Naive B cell (primary cell): Measurements from ENCODE around the gene KIF23. TPM values are rescaled to one million over a fixed set of nuclear protein-coding genes. Genes with fewer than 3 reads are reported as not detected.
A peak's percentile ranks its signal among the peaks of the same experiment; 100 is the strongest.

Experiments
- ATAC-seq, 2 donors: fragments of 150-1000 bp; cut with Tn5 transposase; 2 replicates each; pipeline ENCODE4 v1.10.0; 2021; ENCODE audit warnings: low read depth in 2 of 2, mild to moderate bottlenecking in 2 of 2, moderate library complexity in 2 of 2
- DNase-seq: peaks from one replicate; pipeline ENCODE4 v3.0.0; 2022
- H3K27ac Mint-ChIP-seq, 6 donors: one replicate each; pipeline ENCODE4 v1.8.0; 2020 to 2022; ENCODE audit warnings: mild to moderate bottlenecking in 6 of 6, mixed read lengths in 6 of 6, moderate library complexity in 5 of 6, inconsistent platforms in 2 of 6
- H3K27me3 Mint-ChIP-seq, 3 donors: one replicate each; pipeline ENCODE4 v1.8.0; 2021 to 2022; ENCODE audit warnings: mixed read lengths in 3 of 3, mild to moderate bottlenecking in 1 of 3
- H3K36me3 Mint-ChIP-seq, 2 donors: one replicate each; pipeline ENCODE4 v1.8.0; 2020 to 2022; ENCODE audit warnings: mixed read lengths in 2 of 2, inconsistent platforms in 1 of 2, mild to moderate bottlenecking in 1 of 2
- H3K4me1 Mint-ChIP-seq, 3 donors: one replicate each; pipeline ENCODE4 v1.8.0; 2020 to 2022; ENCODE audit warnings: mixed read lengths in 3 of 3, inconsistent platforms in 1 of 3, mild to moderate bottlenecking in 1 of 3, moderate library complexity in 1 of 3
- H3K4me3 Mint-ChIP-seq, 8 donors: one replicate each; pipeline ENCODE4 v1.8.0; 2020 to 2022; ENCODE audit warnings: mild to moderate bottlenecking in 8 of 8, mixed read lengths in 8 of 8, moderate library complexity in 8 of 8, inconsistent platforms in 2 of 8
- H3K9me3 Mint-ChIP-seq, 7 donors: one replicate each; pipeline ENCODE4 v1.8.0; 2020 to 2022; ENCODE audit warnings: mixed read lengths in 7 of 7, mild to moderate bottlenecking in 5 of 7, inconsistent platforms in 2 of 7, moderate library complexity in 1 of 7
- polyA plus RNA-seq, 6 donors: library from polyadenylated mRNA; unstranded; fragments of 300-500 nt; fragmentation: Illumina TruSeq; gene quantifications; one replicate each; pipeline ENCODE4 v1.2.3, GENCODE V29; 2021; ENCODE audit warnings: low read depth in 6 of 6

KIF23 gene
- polyA plus RNA-seq, 6 donors from 2014 or later: 0.17 TPM; not detected in 5

DNA sequence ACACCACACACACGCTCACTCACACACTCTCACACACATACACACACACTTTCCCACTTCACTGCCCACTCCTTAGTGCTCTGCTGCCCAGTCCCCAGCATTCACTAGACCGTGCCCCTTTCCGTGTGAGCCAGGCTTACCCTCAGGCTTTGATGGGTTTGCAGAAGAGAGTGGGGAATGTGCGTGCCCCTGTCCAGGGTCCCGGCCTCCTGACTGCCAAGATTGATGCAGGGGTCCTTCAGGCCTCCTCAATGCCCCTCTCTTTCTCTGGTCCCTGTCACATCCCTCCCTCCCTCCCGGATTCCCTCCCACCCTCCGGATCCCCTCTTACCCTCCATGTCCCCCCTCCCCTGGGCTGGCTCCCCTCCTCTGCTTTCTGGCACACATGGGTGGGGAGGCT, 27.9 kb upstream of the KIF23 start:
- Mint-ChIP-seq H3K4me1 (no peaks in the 10 kb centered on the region), H3K36me3 (no peaks in the 10 kb centered on the region), H3K9me3 (no peaks in the 10 kb centered on the region), H3K27ac (no peak overlapping the region), H3K27me3 (peaks cover 2 to 5% (median 2%) of the 10 kb centered on the region in 3 donors), H3K4me3 (no peak overlapping the region)
- ATAC-seq (no peak), DNase-seq (no peak)

DNA sequence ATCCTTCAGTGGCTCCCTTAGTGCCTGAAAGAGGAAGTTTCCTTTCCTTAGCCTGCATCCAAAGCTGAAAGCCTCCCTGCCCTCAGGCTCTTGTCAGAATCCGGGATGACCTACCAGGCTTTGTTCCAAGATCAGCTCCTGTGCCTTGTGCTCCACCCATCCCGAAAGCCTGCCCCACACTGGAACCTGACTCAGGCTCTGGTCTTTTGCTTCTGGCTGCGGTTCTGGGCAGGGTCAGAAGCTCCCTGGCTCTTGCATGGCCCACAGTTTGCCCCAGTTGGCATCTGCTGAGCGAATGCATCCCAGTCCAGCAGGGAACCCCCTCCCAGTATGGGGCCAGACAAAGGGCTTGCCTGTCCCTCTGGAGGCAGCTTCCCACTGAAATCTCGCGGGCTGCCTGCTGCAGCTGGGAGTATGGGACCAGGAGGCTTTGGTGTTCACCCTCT, 25.9 kb upstream of the KIF23 start:
- Mint-ChIP-seq H3K4me3 (peak overlapping the region in 1 of 8 donors; percentile 60), H3K4me1 (no peaks in the 10 kb centered on the region), H3K9me3 (no peaks in the 10 kb centered on the region), H3K27me3 (peaks cover 5 to 8% (median 6%) of the 10 kb centered on the region in 3 donors), H3K36me3 (no peaks in the 10 kb centered on the region), H3K27ac (peak overlapping the region in 1 of 6 donors; percentile 48)
- ATAC-seq (no peak), DNase-seq (no peak)

DNA sequence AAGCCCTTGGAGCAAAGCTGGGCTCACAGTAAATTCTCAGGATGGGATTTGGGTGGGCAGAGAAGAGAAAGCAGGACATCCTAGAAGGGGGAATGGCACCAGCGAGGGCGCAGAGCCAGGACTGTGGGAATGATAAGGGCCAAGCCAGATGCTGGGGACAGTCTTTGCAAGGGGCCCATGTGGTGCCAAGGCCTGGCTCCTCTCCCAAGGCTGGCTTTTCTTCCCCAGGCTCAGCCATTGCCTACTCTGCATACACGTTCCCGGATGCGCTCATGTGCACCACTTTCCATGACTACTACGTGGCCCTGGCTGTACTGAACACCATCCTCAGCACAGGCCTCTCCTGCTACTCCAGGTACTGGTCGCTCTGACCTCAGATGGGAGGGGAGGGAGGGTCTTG, 24.7 kb upstream of the KIF23 start:
- peaks cover 2 to 6% (median 3%) of the 10 kb centered on the region in 3 donors for H3K4me1 Mint-ChIP-seq
- ATAC-seq: no peak
- no peak overlapping the region for H3K4me3 Mint-ChIP-seq
- H3K27ac Mint-ChIP-seq: no peak overlapping the region
- H3K36me3 Mint-ChIP-seq: no peaks in the 10 kb centered on the region
- DNase-seq: no peak
- peaks cover 6 to 8% (median 7%) of the 10 kb centered on the region in 3 donors for H3K27me3 Mint-ChIP-seq
- no peaks in the 10 kb centered on the region for H3K9me3 Mint-ChIP-seq

DNA sequence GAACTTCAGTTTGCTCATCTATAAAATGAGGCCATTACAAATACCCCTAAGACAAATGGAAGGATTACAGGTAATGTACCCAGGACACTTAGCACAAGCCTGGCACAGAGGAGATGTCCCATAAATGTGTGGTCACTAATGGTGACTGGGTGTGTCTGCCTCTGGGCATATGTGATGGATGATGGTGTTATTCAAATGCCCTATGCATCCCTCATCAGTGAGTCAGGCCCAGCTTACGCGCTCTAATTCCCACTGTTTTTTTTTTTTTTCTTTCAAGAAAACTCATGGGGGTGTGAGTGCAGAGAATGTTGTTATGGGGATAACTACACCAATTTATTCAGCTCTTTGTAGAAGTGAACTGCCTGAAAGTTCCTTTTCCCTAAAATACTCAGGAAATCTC, 23.6 kb upstream of the KIF23 start:
- Mint-ChIP-seq H3K4me1 (peaks cover 7 to 10% (median 9%) of the 10 kb centered on the region in 3 donors), H3K9me3 (no peaks in the 10 kb centered on the region), H3K27ac (no peak overlapping the region), H3K36me3 (no peaks in the 10 kb centered on the region), H3K27me3 (peaks cover 8 to 11% (median 9%) of the 10 kb centered on the region in 3 donors), H3K4me3 (no peak overlapping the region)
- no peak for ATAC-seq
- DNase-seq: no peak

DNA sequence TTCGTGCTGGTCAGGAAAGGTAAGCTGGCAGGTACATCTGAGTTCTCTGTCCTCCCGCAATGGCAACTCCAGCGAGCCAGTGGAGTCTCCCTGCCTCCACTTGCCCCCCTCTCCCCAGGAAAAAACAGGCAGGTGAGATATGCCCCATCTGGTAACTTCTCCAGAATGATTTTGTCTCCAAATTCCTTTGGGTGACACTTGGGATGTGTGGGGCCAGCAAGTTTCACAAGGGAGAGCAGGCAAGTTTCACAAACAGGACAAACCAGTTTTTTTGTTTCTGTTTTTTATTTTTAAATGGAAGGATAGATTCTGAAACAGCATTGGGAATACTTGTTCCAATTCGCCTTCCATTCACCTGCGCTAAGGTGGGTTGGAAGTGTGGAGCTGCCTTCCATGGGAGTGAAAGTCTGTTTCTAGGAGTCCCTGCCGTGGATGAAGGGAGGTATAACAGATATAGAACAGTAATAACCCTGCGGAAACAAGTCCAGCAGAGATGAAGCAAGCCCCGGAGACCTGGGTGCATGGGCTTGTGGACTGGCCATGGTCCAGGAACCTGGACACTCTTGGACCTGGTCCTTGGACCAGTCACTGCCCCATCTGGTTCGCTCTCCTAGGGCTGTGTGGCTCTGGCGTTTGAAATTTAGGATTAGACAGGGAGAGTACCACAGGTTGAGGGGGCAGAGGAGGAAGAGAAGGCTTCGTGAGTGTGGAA, 22.9 kb upstream of the KIF23 start:
- Mint-ChIP-seq H3K36me3 (no peaks in the 10 kb centered on the region), H3K9me3 (no peaks in the 10 kb centered on the region)
- no peak for DNase-seq

DNA sequence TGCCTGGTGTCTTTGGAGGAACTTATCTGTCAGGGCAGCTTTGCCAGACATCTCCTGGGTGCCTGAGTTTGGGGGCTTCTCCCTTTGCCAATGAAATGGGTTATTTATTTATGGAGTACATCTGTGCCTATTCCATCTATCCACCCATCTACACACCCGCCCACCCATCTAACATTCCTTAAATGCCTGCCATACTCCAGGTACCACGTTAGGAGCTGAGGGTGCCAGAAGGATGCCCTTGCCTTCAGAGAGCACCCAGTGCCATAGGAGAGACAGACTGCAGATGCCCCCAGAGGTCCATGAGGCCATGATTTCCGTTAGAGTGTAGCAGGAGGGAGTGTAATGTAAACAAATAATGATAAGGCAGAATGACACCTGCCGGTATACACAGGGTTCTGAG, 21.8 kb upstream of the KIF23 start:
- Mint-ChIP-seq H3K36me3 (no peaks in the 10 kb centered on the region), H3K4me1 (peaks cover 7 to 10% (median 9%) of the 10 kb centered on the region in 3 donors), H3K27ac (peak overlapping the region in 1 of 6 donors; percentile 33), H3K27me3 (peaks cover 9 to 14% (median 13%) of the 10 kb centered on the region in 3 donors), H3K4me3 (no peak overlapping the region), H3K9me3 (no peaks in the 10 kb centered on the region)
- ATAC-seq (no peak), DNase-seq (no peak)

More for the DNA sequence above, 22.9 kb upstream of the KIF23 start:
- Mint-ChIP-seq H3K27me3 (peaks cover 9 to 14% (median 13%) of the 10 kb centered on the region in 3 donors), H3K4me1 (peaks cover 7 to 10% (median 9%) of the 10 kb centered on the region in 3 donors), H3K4me3 (no peak overlapping the region), H3K27ac (peak overlapping the region in 3 of 6 donors; percentile 39 to 63 (median 54))
- no peak for ATAC-seq

DNA sequence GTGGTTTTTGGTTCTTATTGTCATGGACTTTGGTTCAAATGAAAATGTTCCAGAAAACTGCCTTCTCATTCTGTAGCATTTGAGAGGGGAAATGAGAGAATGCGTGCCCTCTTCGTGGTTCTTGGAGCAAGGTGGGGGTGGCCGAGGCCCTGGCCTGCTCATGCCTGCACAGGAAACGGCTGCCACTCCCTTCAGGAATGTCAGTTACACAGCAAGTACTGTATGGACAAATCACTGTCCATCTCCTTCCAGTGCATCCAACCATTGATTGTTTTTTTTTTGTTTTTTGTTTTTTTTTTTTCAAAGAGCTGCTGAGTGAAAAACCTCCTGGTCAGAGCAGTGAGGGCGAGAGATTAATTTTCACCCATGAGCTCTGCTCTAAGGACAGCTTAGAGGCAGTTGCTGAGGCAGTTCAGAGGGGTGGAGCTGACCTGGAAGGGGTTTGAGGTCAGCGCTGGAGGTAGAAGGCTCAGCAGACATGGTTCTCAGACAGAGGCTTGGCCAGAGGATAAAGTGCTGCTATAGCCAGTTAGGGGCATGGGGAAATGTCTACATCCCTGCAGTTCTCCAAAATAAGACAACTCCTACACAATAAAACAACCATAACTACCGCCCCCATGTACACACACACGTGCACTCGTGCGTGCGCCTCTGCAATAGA, 20.2 kb upstream of the KIF23 start:
- H3K9me3 Mint-ChIP-seq: no peaks in the 10 kb centered on the region
- peaks cover 9 to 14% (median 13%) of the 10 kb centered on the region in 3 donors for H3K27me3 Mint-ChIP-seq
- H3K36me3 Mint-ChIP-seq: no peaks in the 10 kb centered on the region
- peaks cover 7 to 10% (median 9%) of the 10 kb centered on the region in 3 donors for H3K4me1 Mint-ChIP-seq
- DNase-seq (no peak), ATAC-seq (no peak)
- H3K4me3 Mint-ChIP-seq: peak overlapping the region in 1 of 8 donors; percentile 45
- peak overlapping the region in 2 of 6 donors; percentile 42 to 82 for H3K27ac Mint-ChIP-seq

DNA sequence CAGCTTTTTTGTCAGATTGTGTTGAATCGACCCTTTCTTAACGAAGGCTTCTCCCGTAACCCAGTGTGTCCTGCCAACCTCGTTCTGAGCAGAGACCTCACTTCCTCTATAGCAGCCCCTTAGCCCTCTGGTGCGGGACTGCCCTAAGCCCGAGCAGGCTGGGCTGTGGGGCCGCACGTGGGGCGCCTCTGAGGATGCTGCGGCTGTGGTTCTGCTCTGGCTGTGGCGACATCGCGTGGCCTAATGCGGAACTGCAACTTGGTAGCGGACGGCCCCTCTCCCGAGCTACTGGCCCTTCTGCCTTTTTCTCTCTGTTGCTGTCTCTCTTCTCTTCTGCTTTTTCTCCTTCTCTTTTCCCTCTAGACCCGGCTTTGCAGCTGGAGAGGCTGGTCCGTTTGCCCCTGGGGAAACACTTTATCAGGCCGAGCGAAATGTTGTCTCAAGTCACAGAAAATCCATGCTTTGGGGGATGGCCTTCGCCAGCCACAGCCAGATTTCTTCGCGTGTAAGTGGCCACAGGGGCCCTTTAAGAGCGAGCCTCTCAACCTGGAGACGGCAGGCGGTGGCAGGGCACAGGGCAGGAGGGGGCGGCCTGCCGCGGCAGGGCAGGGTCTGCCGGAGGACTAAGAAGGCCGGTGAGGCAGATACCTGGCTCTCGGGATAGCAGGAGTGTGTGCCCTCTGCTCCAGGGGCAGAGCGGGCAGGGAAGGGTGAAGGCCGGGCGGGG, 19.4 kb upstream of the KIF23 start:
- peak; percentile 99 to 100 for ATAC-seq
- H3K9me3 Mint-ChIP-seq: no peaks in the 10 kb centered on the region

DNA sequence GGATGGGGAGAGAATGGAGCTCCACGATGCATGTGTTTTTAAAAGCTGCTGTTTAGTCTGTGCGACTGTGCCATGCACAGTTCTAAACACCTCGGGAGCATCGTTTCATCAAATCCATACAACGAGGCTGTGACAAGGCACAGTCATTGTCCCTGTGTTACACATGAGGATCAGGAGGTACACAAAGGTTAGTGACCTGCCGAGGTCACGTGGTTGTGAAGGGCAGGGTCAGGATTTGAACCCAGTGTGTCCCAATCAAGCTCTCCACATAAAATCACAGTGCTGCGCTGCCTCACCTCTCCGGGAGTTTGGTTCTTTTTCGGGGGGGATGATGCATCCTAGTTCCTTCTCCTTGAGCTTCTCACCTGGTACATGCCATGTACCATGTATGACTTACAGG, 18.7 kb upstream of the KIF23 start:
- no peak overlapping the region for H3K4me3 Mint-ChIP-seq
- peaks cover 7 to 10% (median 9%) of the 10 kb centered on the region in 3 donors for H3K4me1 Mint-ChIP-seq
- H3K36me3 Mint-ChIP-seq: no peaks in the 10 kb centered on the region
- DNase-seq: no peak
- no peaks in the 10 kb centered on the region for H3K9me3 Mint-ChIP-seq
- no peak overlapping the region for H3K27ac Mint-ChIP-seq
- peaks cover 5 to 14% (median 13%) of the 10 kb centered on the region in 3 donors for H3K27me3 Mint-ChIP-seq
- ATAC-seq: no peak

More for the DNA sequence above, 19.4 kb upstream of the KIF23 start:
- Mint-ChIP-seq H3K4me3 (peak overlapping the region in 3 of 8 donors; percentile 12 to 45 (median 30)), H3K4me1 (peaks cover 7 to 10% (median 9%) of the 10 kb centered on the region in 3 donors), H3K27me3 (peaks cover 5 to 14% (median 13%) of the 10 kb centered on the region in 3 donors), H3K27ac (peak overlapping the region in 2 of 6 donors; percentile 42 to 82), H3K36me3 (no peaks in the 10 kb centered on the region)
- DNase-seq: peak; percentile 76

DNA sequence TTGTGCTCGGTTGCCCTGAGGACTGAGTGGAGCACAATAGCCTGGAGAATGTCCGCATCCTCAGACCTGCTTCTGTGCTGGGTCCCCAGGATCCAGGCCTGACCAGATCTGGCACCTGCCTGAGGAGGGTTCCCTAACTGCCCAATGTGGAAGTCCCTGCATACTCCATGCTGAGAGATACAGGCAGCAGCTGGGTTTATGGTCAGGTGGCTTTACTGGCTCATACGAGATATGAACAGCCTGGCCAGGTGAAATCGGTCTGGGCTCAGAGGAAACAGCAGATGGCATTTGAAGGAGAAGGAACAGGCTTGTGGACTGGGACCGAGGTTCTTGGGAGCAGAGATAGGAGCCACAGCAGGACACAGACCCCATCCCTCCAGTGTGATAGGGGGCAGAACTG, 18.2 kb upstream of the KIF23 start:
- DNase-seq (no peak), ATAC-seq (no peak)
- Mint-ChIP-seq H3K4me3 (peak overlapping the region in 1 of 8 donors; percentile 29), H3K36me3 (no peaks in the 10 kb centered on the region), H3K4me1 (peaks cover 7 to 10% (median 9%) of the 10 kb centered on the region in 3 donors), H3K9me3 (no peaks in the 10 kb centered on the region), H3K27ac (no peak overlapping the region), H3K27me3 (peaks cover 5 to 14% (median 13%) of the 10 kb centered on the region in 3 donors)

DNA sequence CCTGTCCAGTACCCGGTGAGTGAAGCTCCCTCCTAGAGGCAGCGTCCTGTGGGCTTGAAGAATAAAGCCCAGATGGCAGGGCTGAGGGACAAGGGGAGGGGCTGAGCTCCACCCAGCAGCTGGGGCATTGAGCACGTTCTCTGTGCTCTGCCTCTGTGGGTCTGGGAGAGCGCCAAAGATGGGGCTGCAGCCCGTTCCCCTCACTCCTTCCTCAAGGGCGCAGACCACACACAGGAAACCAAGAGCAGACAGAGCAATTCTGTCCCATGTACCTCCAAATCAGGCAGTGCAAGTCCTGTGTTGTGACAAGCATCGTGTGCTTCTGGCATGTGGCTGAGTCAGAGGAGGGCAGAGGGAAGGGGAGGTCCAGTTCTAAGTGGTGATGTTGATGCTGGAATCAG, 15.7 kb upstream of the KIF23 start:
- Mint-ChIP-seq H3K36me3 (no peaks in the 10 kb centered on the region), H3K9me3 (no peaks in the 10 kb centered on the region), H3K4me1 (peaks cover 7 to 10% (median 9%) of the 10 kb centered on the region in 3 donors), H3K27me3 (peaks cover 5 to 9% (median 6%) of the 10 kb centered on the region in 3 donors), H3K27ac (no peak overlapping the region), H3K4me3 (no peak overlapping the region)
- no peak for ATAC-seq
- no peak for DNase-seq

DNA sequence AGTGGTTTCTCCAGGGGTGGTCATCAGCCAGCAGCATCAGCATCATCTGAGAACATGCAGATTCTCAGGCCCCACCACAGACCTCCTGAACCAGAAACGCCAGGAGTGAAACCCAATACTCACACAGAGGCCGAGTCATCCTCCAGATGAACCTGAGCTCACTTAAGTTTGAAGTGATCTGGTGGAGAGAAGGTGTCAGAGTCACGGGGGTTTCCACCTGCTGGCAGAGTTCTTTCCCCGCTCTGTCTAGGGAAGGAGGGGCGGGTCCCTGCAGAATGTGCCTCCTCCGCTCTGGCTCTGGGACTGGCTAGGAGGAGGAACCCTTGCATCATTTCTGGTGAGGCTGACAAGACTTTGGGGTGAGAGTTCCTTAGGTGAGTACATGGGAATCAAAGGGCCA, 13.3 kb upstream of the KIF23 start:
- Mint-ChIP-seq H3K4me3 (no peak overlapping the region), H3K27ac (peak overlapping the region in 1 of 6 donors; percentile 78), H3K27me3 (peaks cover 0 to 2% (median under 1%) of the 10 kb centered on the region in 3 donors), H3K4me1 (no peaks in the 10 kb centered on the region), H3K36me3 (no peaks in the 10 kb centered on the region), H3K9me3 (no peaks in the 10 kb centered on the region)
- DNase-seq (no peak), ATAC-seq (no peak)

DNA sequence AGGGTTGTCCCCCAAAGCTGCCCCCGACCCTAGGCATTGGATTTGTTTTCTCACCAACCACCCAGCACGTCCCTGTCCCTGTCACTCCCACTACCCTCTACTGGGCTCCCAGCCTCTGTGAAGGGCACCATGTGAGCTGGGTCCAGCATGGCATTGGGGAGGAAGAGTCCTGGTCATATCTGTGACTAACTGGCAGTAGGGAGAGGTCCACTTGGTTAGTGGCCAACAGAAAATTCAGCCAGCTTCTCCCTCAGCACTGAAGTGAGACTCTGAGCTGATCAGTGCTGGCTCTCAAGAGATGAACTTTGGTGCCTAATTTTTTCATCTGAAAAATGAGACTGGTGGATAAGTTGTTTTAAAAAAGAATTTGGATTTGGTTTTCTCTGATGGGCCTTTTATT, 11.3 kb upstream of the KIF23 start:
- DNase-seq (no peak), ATAC-seq (no peak)
- H3K4me1 Mint-ChIP-seq: no peaks in the 10 kb centered on the region
- peaks cover 0 to 4% (median 3%) of the 10 kb centered on the region in 3 donors for H3K27me3 Mint-ChIP-seq
- H3K9me3 Mint-ChIP-seq: no peaks in the 10 kb centered on the region
- H3K36me3 Mint-ChIP-seq: no peaks in the 10 kb centered on the region
- H3K27ac Mint-ChIP-seq: peak overlapping the region in 1 of 6 donors; percentile 60
- H3K4me3 Mint-ChIP-seq: no peak overlapping the region
